Mesenchymal stem cell (in vitro differentiated cells and primary cell): Measurements from ENCODE around the gene TSPAN5.
A peak's percentile ranks its signal among the peaks of the same experiment; 100 is the strongest.

Source experiments
- DNase-seq: peaks from one replicate; pipeline ENCODE4 v3.0.0-alpha.2; 2013
- H2AFZ ChIP-seq: one replicate; pipeline ENCODE4 v1.6.1; 2013; ENCODE audit warnings: low read depth, mild to moderate bottlenecking, control low read depth, inconsistent platforms, low read length, moderate library complexity
- H2AK5ac ChIP-seq: 2 replicates; pipeline ENCODE4 v1.6.1; 2013; ENCODE audit warnings: low read length, moderate library complexity, mild to moderate bottlenecking, inconsistent platforms; ENCODE audit not compliant: severe bottlenecking
- H2BK120ac ChIP-seq: one replicate; pipeline ENCODE4 v1.6.1; 2013; ENCODE audit warnings: low read depth, mild to moderate bottlenecking, inconsistent platforms, low read length, moderate library complexity
- H2BK12ac ChIP-seq, 2 experiments: one replicate each; pipeline ENCODE4 v1.6.1; 2013; ENCODE audit warnings: inconsistent platforms in 2 of 2, low read length in 2 of 2, mild to moderate bottlenecking in 2 of 2, moderate library complexity in 2 of 2, control low read depth in 1 of 2
- H2BK15ac ChIP-seq: one replicate; pipeline ENCODE4 v1.6.1; 2013; ENCODE audit warnings: mild to moderate bottlenecking, low read depth, inconsistent platforms; ENCODE audit not compliant: poor library complexity, severe bottlenecking
- H2BK5ac ChIP-seq: 2 replicates; pipeline ENCODE4 v1.6.1; 2013; ENCODE audit warnings: low read depth, mild to moderate bottlenecking, low read length, control low read depth, inconsistent platforms; ENCODE audit not compliant: poor library complexity, severe bottlenecking
- H3K14ac ChIP-seq, 2 experiments: one replicate each; pipeline ENCODE4 v1.6.1; 2013; ENCODE audit warnings: inconsistent platforms in 2 of 2, low read length in 2 of 2, control low read depth in 1 of 2, mild to moderate bottlenecking in 1 of 2, moderate library complexity in 1 of 2
- H3K18ac ChIP-seq, 2 experiments: one replicate each; pipeline ENCODE4 v1.6.1; 2013; ENCODE audit warnings: inconsistent platforms in 2 of 2, low read length in 2 of 2, control low read depth in 1 of 2, low read depth in 1 of 2, mild to moderate bottlenecking in 1 of 2
- H3K23ac ChIP-seq, 2 experiments: one replicate each; pipeline ENCODE4 v1.6.1; 2013; ENCODE audit warnings: inconsistent platforms in 2 of 2, low read length in 2 of 2, mild to moderate bottlenecking in 2 of 2, moderate library complexity in 2 of 2, control low read depth in 1 of 2
- H3K27ac ChIP-seq: 2 replicates; pipeline ENCODE4 v1.5.1; 2013; ENCODE audit warnings: mild to moderate bottlenecking, moderate library complexity, low read length, control low read depth, inconsistent platforms; ENCODE audit not compliant: poor library complexity, severe bottlenecking
- H3K27me3 ChIP-seq, 2 experiments: 2 replicates each; pipeline versions ENCODE4 v1.6.1 to v1.7.0; 2013; ENCODE audit warnings: low read length in 2 of 2, mild to moderate bottlenecking in 2 of 2, moderate library complexity in 2 of 2, control low read depth in 1 of 2, inconsistent platforms in 1 of 2; ENCODE audit not compliant: control insufficient read depth in 1 of 2, insufficient read depth in 1 of 2
- H3K36me3 ChIP-seq, 2 experiments: 2 replicates each; pipeline versions ENCODE4 v1.6.1 to v1.7.0; 2013; ENCODE audit warnings: low read length in 2 of 2, control low read depth in 1 of 2, inconsistent platforms in 1 of 2, low read depth in 1 of 2, mild to moderate bottlenecking in 1 of 2; ENCODE audit not compliant: insufficient read depth in 2 of 2, control insufficient read depth in 1 of 2
- H3K4ac ChIP-seq, 2 experiments: one replicate each; pipeline ENCODE4 v1.6.1; 2013; ENCODE audit warnings: inconsistent platforms in 2 of 2, low read length in 2 of 2, mild to moderate bottlenecking in 2 of 2, moderate library complexity in 2 of 2, control low read depth in 1 of 2, low read depth in 1 of 2
- H3K4me1 ChIP-seq: 2 replicates; pipeline ENCODE4 v1.6.1; 2013; ENCODE audit warnings: low read depth, low read length, control low read depth; ENCODE audit not compliant: control insufficient read depth, insufficient read depth
- H3K4me2 ChIP-seq: 2 replicates; pipeline ENCODE4 v1.6.1; 2013; ENCODE audit warnings: low read length, mild to moderate bottlenecking, inconsistent platforms; ENCODE audit not compliant: poor library complexity, severe bottlenecking
- H3K4me3 ChIP-seq, 2 experiments: 2 replicates each; pipeline versions ENCODE4 v1.5.1 to v1.7.0; 2013; ENCODE audit warnings: low read length in 2 of 2, mild to moderate bottlenecking in 2 of 2, control low read depth in 1 of 2, low read depth in 1 of 2; ENCODE audit not compliant: insufficient read depth in 1 of 2
- H3K79me1 ChIP-seq: replicated peaks from 2 replicates; pipeline ENCODE4 v1.6.1; 2013; ENCODE audit warnings: mild to moderate bottlenecking, control low read depth, low read length, inconsistent platforms; ENCODE audit not compliant: poor library complexity, severe bottlenecking
- H3K9ac ChIP-seq: 2 replicates; pipeline ENCODE4 v1.7.0; 2013; ENCODE audit warnings: mild to moderate bottlenecking, low read length, moderate library complexity
- H3K9me3 ChIP-seq: 2 replicates; pipeline ENCODE4 v1.7.0; 2013; ENCODE audit warnings: mild to moderate bottlenecking, low read length; ENCODE audit not compliant: control insufficient read depth
- H4K8ac ChIP-seq: one replicate; pipeline ENCODE4 v1.6.1; 2013; ENCODE audit warnings: inconsistent platforms, mild to moderate bottlenecking, low read length, moderate library complexity
- H4K91ac ChIP-seq: one replicate; pipeline ENCODE4 v1.6.1; 2013; ENCODE audit warnings: mild to moderate bottlenecking, low read length, inconsistent platforms
- WGBS: methylation state at CpG from one replicate; pipeline ENCODE4 v1.1.7; 2013; ENCODE audit warnings: mixed read lengths; 5-methylcytosine and 5-hydroxymethylcytosine counted together

TSPAN5 gene

GRCh38 chr4:98512918-98513317 lies 145.5 kb downstream of the TSPAN5 start:
- Histone ChIP-seq H3K9ac (no peak overlapping the region), H3K9me3 (no peaks in the 10 kb centered on the region), H2BK12ac (peak overlapping the region; percentile 0 to 14), H3K4me1 (peaks cover 9% of the 10 kb centered on the region), H2BK120ac (peak overlapping the region; percentile 11), H3K4me3 (no peak overlapping the region), H2AK5ac (no peak overlapping the region), H2BK15ac (no peak overlapping the region), H3K18ac (peak overlapping the region; percentile 41 to 67), H4K91ac (peak overlapping the region; percentile 43), H3K27me3 (no peaks in the 10 kb centered on the region), H3K14ac (no peak overlapping the region), H3K27ac (no peak overlapping the region), H2BK5ac (no peak overlapping the region), H4K8ac (peak overlapping the region; percentile 27), H2AFZ (no peak overlapping the region), H3K36me3 (no peaks in the 10 kb centered on the region), H3K23ac (no peak overlapping the region), H3K79me1 (peaks cover 14% of the 10 kb centered on the region), H3K4ac (no peak overlapping the region), H3K4me2 (no peak overlapping the region)
- DNase-seq = no peak
- 99% methylated on average over 3 of the region's 3 CpGs for WGBS

DNA sequence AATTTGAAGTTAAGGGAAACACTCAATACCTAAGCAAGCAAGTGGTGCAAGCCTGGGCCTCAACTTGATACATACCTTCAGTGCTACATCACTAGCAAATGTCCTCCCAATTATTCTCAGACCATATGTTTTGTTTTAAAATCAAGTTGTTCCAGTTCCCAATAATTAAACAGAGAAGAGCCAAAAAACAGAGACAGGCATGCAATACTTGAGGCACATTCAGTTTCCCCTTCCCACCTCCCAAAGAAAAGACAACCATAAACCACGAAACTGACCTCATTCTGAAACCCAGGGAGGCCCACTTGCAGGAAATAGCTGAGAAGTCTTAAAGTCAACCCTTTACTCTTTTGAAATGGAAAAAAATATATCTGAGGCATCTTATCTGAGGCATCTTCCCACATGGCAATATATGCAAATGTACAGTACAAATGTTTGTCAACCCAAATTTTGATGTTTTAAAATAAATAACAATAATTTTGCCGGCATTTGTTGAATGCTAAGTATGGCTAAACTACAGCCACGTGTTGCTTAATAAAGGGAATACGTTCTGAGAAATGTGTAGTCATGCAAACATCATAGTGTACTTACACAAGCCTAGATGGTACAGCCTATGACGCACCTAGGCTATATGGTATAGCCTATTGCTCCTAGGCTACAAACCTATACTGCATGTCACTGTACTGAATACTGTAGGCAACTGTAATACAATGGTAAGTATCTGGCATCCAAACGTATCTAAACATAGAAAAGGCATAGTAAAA lies 147.5 kb downstream of the TSPAN5 start:
- Histone ChIP-seq H3K27me3 (no peaks in the 10 kb centered on the region), H2AK5ac (no peak overlapping the region), H3K79me1 (peaks cover 18% of the 10 kb centered on the region), H2BK5ac (no peak overlapping the region), H2BK15ac (no peak overlapping the region), H3K4me3 (peak overlapping the region in 1 of 2 experiments; percentile 16), H2BK120ac (no peak overlapping the region), H4K91ac (no peak overlapping the region), H3K4ac (no peak overlapping the region), H3K14ac (no peak overlapping the region), H2AFZ (no peak overlapping the region), H3K9ac (peak overlapping the region; percentile 78), H3K18ac (no peak overlapping the region), H3K23ac (no peak overlapping the region), H3K36me3 (peaks cover 0 to 11% of the 10 kb centered on the region in 2 experiments), H3K27ac (peak overlapping the region; percentile 80), H3K4me2 (no peak overlapping the region), H4K8ac (peak overlapping the region; percentile 45), H3K4me1 (peaks cover 9% of the 10 kb centered on the region), H3K9me3 (no peaks in the 10 kb centered on the region), H2BK12ac (peak overlapping the region in 1 of 2 experiments; percentile 37)
- WGBS = 72% methylated on average over 4 of the region's 6 CpGs
- DNase-seq = peak; percentile 72

DNA sequence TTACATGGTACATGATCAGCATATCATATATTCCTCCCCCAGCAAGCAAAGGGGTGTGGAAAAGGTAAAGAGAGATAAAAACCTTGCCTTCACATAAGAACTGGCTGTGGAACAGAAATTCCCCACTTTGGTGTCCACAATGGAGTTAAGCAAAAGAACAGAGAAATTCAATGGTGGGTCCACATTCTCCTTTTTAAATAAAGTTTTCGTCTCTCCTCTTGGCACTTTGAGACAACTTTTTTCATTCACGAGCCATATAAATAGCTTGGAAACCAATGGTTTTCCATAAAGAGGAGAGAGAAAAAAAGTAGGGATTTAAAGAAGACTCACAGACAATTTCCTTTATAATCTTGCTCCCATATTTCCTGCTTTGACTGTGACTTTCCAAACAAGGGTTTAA lies 148.1 kb downstream of the TSPAN5 start:
- no peak overlapping the region for H3K4me2 ChIP-seq
- no CpG with 5 or more reads among the region's 2 CpGs for WGBS

DNA sequence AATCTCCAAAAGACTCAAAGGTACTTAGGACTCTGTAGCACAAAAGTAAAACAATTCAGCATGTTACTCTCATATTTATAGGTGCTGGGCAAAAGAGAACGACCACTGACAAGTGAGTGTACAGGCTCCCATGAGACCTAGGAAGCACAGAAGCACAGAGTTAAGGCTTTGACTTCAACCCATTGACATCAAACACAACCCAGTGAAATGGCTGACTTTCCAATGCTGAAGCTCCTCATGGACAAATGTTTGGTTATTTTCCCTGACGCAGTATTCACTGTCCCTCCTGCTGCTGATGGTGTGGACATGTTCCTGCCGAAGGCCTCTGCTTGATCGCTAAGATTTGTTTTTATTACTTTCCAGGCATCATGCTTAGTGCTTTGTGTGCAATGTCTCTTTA lies 148.7 kb downstream of the TSPAN5 start:
- Histone ChIP-seq H2BK12ac (peak overlapping the region in 1 of 2 experiments; percentile 42), H4K91ac (no peak overlapping the region), H4K8ac (no peak overlapping the region), H3K14ac (no peak overlapping the region), H2AK5ac (peak overlapping the region; percentile 12), H3K23ac (no peak overlapping the region), H3K9me3 (no peaks in the 10 kb centered on the region), H3K27me3 (no peaks in the 10 kb centered on the region), H2AFZ (no peak overlapping the region), H3K4me2 (no peak overlapping the region), H3K27ac (peak overlapping the region; percentile 80), H3K4ac (peak overlapping the region in 1 of 2 experiments; percentile 9), H2BK15ac (no peak overlapping the region), H2BK120ac (peak overlapping the region; percentile 86), H3K4me1 (peaks cover 5% of the 10 kb centered on the region), H3K79me1 (peaks cover 15% of the 10 kb centered on the region), H3K18ac (peak overlapping the region; percentile 4 to 80), H3K36me3 (peaks cover 0 to 21% of the 10 kb centered on the region in 2 experiments), H3K9ac (peak overlapping the region; percentile 78), H2BK5ac (no peak overlapping the region), H3K4me3 (peak overlapping the region in 1 of 2 experiments; percentile 45)
- WGBS = 82% methylated on average over 4 of the region's 4 CpGs
- DNase-seq = peak; percentile 15

More for the DNA sequence above, 148.1 kb downstream of the TSPAN5 start:
- no peak overlapping the region for H4K8ac ChIP-seq
- H2AFZ ChIP-seq = no peak overlapping the region
- H2AK5ac ChIP-seq = peak overlapping the region; percentile 20
- H3K23ac ChIP-seq = no peak overlapping the region
- peak overlapping the region in 1 of 2 experiments; percentile 16 for H3K4me3 ChIP-seq
- H3K4me1 ChIP-seq = peaks cover 9% of the 10 kb centered on the region
- H2BK120ac ChIP-seq = peak overlapping the region; percentile 23
- no peaks in the 10 kb centered on the region for H3K27me3 ChIP-seq
- peak overlapping the region; percentile 78 for H3K9ac ChIP-seq
- H2BK5ac ChIP-seq = no peak overlapping the region
- no peak overlapping the region for H3K4ac ChIP-seq
- peak overlapping the region; percentile 15 to 67 for H2BK12ac ChIP-seq
- no peak overlapping the region for H3K14ac ChIP-seq
- peaks cover 0 to 15% of the 10 kb centered on the region in 2 experiments for H3K36me3 ChIP-seq
- H4K91ac ChIP-seq = no peak overlapping the region
- H3K27ac ChIP-seq = peak overlapping the region; percentile 80
- no peak overlapping the region for H2BK15ac ChIP-seq
- no peak for DNase-seq
- peak overlapping the region in 1 of 2 experiments; percentile 63 for H3K18ac ChIP-seq
- peaks cover 17% of the 10 kb centered on the region for H3K79me1 ChIP-seq
- H3K9me3 ChIP-seq = no peaks in the 10 kb centered on the region
